Measurements from ENCODE around the gene ZNRF3. TPM values are rescaled to one million over a fixed set of nuclear protein-coding genes. Genes with fewer than 3 reads are reported as not detected.

Gene ZNRF3
- total RNA-seq, 2 experiments from 2014 or later: 0.58 to 0.72 TPM

DNA sequence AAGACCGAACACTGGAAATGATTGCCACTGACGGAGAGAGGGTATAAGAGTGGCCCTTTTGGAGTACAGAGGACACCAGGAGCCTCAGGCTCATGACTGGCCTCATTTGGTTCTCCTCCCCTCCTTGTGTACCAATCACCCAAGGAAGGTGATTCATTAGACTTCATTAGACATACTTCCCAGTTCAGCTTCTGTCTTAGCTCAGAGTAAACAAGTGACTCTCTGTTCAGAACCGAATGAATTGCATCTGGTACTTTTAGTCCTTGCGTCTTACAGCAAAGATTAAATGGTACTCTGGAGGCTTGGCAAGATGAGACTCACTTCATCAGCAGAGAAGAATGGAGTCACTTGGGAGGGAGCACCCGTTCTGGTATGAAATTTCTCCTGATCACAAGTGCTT, 75.2 kb downstream of the ZNRF3 start:
- CTCF ChIA-PET: interaction anchor here (1.5 kb wide), 1 partner anchor 16 kb away, joined by 5 read pairs; no protein-coding TSS in a partner anchor

DNA sequence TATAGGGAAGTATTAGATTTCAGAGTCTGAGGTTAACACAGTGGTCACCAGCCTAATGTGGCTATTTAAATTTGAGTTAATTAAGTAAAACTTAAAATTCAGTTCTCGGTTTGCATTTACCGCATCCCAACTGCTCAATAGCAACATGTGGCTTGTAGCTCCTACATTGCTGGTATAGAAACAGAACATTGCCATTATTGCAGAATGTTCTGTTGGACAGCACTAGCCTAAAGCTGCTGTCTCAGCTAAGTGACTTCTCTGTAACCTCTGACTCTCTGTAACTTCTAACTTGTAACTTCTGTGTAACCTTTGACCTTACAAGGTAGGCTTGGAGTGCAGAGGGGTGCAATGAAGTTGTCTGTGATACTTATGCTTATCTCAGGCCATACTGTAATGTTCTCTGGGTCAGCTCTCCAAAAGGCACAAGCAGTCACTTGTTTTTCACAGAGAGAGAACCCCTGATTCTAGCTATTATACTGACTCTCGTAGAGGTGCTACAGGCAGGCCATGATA, 78.7 kb downstream of the ZNRF3 start:
- peaks cover 2% of the 10 kb centered on the region for H3K9me3 Mint-ChIP-seq
- H3K27me3 Mint-ChIP-seq: peaks cover 82% of the 10 kb centered on the region
- POLR2A ChIA-PET: no interaction called here
- no peaks in the 10 kb centered on the region for H3K4me1 Mint-ChIP-seq
- CTCF ChIA-PET: interaction anchor here (1.2 to 1.4 kb wide), 2 partner anchors 9 to 78 kb away, joined by 3 read pairs; no protein-coding TSS in a partner anchor
- no peak for DNase-seq
- no peak overlapping the region for H3K27ac Mint-ChIP-seq
- no peak overlapping the region for H3K4me3 Mint-ChIP-seq
- no peaks in the 10 kb centered on the region for H3K36me3 Mint-ChIP-seq (ENCODE audit: low read depth)

More for the DNA sequence above, 75.2 kb downstream of the ZNRF3 start:
- peaks cover 2% of the 10 kb centered on the region for H3K9me3 Mint-ChIP-seq
- H3K4me1 Mint-ChIP-seq: peaks cover 16% of the 10 kb centered on the region
- DNase-seq: no peak
- peaks cover 80% of the 10 kb centered on the region for H3K27me3 Mint-ChIP-seq
- H3K36me3 Mint-ChIP-seq (ENCODE audit: low read depth): no peaks in the 10 kb centered on the region
- POLR2A ChIA-PET: no interaction called here
- H3K4me3 Mint-ChIP-seq: no peak overlapping the region
- H3K27ac Mint-ChIP-seq: no peak overlapping the region

DNA sequence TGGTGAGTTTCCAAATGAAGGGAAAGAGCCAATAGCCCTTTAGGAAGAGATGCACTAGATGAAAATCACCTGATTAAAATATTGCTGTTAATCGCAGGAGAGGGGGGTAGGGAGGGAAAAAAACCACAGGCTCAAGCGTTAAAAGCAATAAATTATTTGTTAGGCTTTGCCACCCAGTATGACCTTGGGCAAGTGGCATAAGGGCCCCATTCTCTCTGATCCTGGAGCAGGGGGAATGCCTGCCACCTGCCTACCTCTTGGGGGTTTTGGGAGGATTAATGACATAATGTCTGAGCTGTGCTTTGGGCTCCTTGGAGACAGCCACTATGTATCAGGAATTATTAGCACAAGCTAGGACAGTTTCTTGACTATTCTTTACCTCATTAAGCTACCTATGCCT, 80.0 kb downstream of the ZNRF3 start:
- ChIA-PET POLR2A (no interaction called here), CTCF (interaction anchor here (1.0 kb wide), 1 partner anchor 51 kb away, joined by 3 read pairs; no protein-coding TSS in a partner anchor)
- Mint-ChIP-seq H3K4me1 (no peaks in the 10 kb centered on the region), H3K4me3 (no peak overlapping the region), H3K27ac (no peak overlapping the region), H3K9me3 (no peaks in the 10 kb centered on the region), H3K27me3 (peaks cover 80% of the 10 kb centered on the region), H3K36me3 (ENCODE audit: low read depth) (no peaks in the 10 kb centered on the region)
- DNase-seq: no peak

DNA sequence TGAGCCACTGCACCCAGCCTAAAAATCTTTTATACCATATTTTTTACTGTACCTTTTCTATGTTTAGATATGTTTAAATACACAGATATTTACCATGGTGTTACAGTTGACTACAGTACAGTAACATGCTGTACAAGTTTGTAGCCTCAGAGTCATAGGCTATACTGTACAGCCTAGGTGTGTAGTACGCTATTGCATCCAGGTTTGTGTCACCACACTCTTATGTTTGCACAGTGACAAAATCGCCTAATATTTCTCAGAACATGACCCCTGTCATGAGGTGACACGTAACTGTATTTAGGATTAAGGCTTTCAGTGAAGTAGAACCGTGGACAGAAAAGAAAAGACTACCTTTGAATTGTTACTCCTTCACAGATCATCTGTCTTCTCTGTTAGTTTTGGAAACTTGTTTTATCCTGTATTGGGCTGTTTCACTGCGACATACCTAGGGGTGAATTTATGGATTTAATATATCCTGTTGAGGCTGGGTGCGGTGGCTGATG, 83.8 kb downstream of the ZNRF3 start:
- CTCF ChIA-PET: no interaction called here
- POLR2A ChIA-PET: no interaction called here
- no peak for DNase-seq
- Mint-ChIP-seq H3K36me3 (ENCODE audit: low read depth) (no peaks in the 10 kb centered on the region), H3K4me3 (no peak overlapping the region), H3K27me3 (peaks cover 69% of the 10 kb centered on the region), H3K4me1 (no peaks in the 10 kb centered on the region), H3K9me3 (no peaks in the 10 kb centered on the region), H3K27ac (no peak overlapping the region)

DNA sequence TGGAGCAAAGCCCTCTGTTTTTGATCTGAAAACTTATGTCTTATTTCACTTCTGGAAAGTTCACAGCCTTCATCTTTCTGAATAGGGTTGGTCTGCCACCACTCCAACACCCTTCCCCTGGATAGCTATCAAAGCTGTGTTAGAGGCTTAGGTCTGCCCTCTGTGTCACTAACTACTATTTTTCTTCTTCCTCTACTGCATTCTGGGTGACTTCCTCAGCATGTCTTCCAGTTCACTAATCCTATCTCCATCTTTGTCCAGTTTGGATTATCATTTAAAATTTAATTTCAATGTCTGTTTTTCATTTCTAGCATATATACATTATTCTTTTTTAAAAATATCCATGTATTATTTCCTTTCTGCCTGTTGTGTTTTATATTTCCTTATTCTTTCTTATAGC, 84.6 kb downstream of the ZNRF3 start:
- Mint-ChIP-seq H3K4me1 (no peaks in the 10 kb centered on the region), H3K9me3 (no peaks in the 10 kb centered on the region), H3K27me3 (peaks cover 65% of the 10 kb centered on the region), H3K4me3 (no peak overlapping the region), H3K27ac (no peak overlapping the region), H3K36me3 (ENCODE audit: low read depth) (no peaks in the 10 kb centered on the region)
- ChIA-PET CTCF (no interaction called here), POLR2A (no interaction called here)
- no peak for DNase-seq

DNA sequence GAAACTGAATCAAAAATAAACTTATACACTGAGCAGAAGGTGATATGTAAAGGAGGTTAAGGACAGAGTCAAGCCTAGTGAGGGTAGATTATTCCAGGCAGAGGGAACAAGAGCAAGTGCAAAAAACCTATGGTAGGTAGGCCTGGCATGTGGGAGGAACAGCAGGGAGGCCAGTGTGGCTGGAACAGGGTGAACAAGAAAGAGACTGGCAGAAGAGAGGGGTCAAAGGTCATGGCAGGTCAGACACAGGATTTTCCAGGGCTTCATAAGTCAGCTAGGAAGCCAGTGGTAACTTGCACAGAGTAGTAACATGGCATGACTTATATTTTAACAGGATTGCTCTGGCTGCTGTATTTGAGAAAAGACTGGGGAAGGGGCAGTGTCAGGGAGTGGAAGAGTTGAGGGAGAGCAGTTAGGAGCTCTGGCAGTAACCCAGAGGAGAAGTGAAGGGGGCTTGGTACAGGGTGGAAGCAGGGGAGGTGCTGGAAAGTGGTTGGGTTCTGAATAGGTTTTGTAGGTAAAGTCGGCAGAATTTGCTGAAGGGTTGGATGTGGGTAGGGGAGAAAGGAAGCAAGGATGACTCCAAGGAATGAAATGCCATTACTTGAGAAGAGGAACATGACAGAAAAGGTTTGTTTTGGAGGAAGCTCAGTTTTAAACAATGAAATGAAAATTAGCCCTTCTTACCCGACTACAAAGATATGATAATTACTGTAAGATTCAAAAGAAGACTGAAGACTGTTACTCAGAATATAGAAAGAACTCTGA, 86.2 kb downstream of the ZNRF3 start:
- no peak overlapping the region for H3K4me3 Mint-ChIP-seq
- H3K27me3 Mint-ChIP-seq: peaks cover 59% of the 10 kb centered on the region
- no peaks in the 10 kb centered on the region for H3K36me3 Mint-ChIP-seq (ENCODE audit: low read depth)

DNA sequence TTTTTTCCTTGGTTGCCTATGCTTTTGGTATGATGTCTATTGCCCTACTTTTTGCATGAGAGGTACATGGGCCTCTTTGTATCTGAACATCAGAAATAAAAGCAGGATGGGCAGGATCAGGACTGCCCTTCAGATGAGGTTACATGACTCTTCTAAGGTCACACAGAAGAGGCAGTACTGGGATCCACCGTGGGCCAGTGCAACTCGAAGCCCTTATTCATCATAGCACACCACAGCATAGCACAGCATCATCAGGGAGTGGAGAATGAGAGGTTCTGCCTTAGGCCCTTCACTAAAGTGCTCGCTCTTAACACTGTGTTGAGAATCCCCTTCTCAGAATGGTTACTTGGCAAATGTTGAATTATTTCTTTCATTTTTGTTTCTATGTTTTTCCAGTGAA, 90.0 kb downstream of the ZNRF3 start:
- H3K4me1 Mint-ChIP-seq: no peaks in the 10 kb centered on the region
- POLR2A ChIA-PET: no interaction called here
- H3K36me3 Mint-ChIP-seq (ENCODE audit: low read depth): no peaks in the 10 kb centered on the region
- no peak for DNase-seq
- H3K27me3 Mint-ChIP-seq: peaks cover 55% of the 10 kb centered on the region
- no peak overlapping the region for H3K4me3 Mint-ChIP-seq
- CTCF ChIA-PET: no interaction called here
- H3K27ac Mint-ChIP-seq: no peak overlapping the region
- H3K9me3 Mint-ChIP-seq: no peaks in the 10 kb centered on the region

More for the DNA sequence above, 86.2 kb downstream of the ZNRF3 start:
- Mint-ChIP-seq H3K4me1 (no peaks in the 10 kb centered on the region), H3K27ac (no peak overlapping the region), H3K9me3 (no peaks in the 10 kb centered on the region)
- DNase-seq: no peak
- ChIA-PET CTCF (interaction anchor here (1.4 kb wide), 1 partner anchor 22 kb away, joined by 3 read pairs; no protein-coding TSS in a partner anchor), POLR2A (no interaction called here)

DNA sequence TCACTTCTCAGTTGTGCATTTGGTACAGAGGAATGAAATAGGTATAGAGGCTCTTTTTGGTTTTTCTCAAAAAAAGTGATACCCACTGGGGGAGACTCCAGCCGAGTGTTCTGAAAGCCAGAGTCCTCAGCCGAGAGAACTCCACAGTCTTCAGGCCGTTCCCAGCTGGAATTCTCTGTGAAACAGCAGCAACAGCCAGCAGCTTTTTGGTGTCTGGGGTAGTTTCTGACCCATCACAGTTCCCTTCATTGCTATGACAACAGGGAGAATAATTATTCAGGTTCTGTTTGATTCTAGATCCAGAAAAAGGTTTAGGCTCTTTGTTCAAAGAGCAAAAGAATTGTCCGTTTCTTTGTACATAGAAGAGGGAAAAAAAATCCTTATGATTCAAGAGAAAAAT, 93.7 kb downstream of the ZNRF3 start:
- ChIA-PET POLR2A (no interaction called here), CTCF (no interaction called here)
- Mint-ChIP-seq H3K36me3 (ENCODE audit: low read depth) (no peaks in the 10 kb centered on the region), H3K27ac (no peak overlapping the region), H3K9me3 (no peaks in the 10 kb centered on the region), H3K27me3 (peaks cover 56% of the 10 kb centered on the region), H3K4me1 (no peaks in the 10 kb centered on the region), H3K4me3 (no peak overlapping the region)
- no peak for DNase-seq

DNA sequence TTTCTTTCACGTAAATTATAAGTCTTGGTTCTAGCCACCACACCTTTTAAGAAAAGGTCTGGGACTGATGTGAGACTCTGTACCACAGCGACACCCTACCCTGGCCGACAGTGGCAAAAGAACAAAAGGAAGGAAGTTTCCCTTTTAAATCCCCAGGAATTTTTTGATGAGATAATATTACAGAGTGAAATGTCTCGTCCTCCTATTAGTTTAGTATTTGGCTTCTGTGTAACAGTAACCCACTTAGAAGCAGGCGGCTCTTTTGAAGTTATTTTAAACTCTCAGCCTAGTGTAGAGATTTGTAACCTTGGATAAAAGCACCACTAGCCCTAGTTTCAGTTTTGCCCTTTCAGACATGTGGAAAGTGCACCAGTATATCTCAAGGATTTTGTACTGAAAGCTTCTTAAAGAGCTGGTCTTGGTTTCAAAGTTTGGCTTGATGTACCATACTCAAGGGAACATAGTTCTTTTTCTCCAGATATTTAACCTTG, 94.2 kb downstream of the ZNRF3 start:
- no peak for DNase-seq
- Mint-ChIP-seq H3K4me1 (no peaks in the 10 kb centered on the region), H3K27ac (no peak overlapping the region), H3K27me3 (peaks cover 52% of the 10 kb centered on the region), H3K9me3 (no peaks in the 10 kb centered on the region), H3K36me3 (ENCODE audit: low read depth) (no peaks in the 10 kb centered on the region), H3K4me3 (no peak overlapping the region)
- ChIA-PET POLR2A (interaction anchor here (0.5 kb wide), 1 partner anchor 65 kb away, joined by 3 read pairs; no protein-coding TSS in a partner anchor), CTCF (no interaction called here)

DNA sequence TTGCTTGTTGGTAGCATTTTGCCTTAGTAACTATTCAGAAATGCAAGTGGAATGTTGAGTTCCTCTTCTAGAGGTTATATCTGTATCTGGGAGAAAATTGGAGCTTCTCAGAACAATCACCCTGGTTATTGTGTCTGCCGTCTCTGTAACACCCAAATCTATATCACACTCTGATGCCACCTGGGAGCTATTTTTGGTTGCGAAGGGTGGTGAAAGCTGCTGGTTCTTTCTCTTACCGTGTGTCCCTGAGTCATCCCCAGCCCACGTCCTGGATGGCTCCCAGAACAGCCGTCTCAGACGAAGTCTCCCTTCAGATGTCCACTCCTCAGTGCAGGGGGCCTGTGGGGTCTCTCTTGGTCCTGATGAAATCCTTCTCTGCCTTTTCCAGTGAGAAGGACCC, 94.8 kb downstream of the ZNRF3 start:
- CTCF ChIA-PET: no interaction called here

DNA sequence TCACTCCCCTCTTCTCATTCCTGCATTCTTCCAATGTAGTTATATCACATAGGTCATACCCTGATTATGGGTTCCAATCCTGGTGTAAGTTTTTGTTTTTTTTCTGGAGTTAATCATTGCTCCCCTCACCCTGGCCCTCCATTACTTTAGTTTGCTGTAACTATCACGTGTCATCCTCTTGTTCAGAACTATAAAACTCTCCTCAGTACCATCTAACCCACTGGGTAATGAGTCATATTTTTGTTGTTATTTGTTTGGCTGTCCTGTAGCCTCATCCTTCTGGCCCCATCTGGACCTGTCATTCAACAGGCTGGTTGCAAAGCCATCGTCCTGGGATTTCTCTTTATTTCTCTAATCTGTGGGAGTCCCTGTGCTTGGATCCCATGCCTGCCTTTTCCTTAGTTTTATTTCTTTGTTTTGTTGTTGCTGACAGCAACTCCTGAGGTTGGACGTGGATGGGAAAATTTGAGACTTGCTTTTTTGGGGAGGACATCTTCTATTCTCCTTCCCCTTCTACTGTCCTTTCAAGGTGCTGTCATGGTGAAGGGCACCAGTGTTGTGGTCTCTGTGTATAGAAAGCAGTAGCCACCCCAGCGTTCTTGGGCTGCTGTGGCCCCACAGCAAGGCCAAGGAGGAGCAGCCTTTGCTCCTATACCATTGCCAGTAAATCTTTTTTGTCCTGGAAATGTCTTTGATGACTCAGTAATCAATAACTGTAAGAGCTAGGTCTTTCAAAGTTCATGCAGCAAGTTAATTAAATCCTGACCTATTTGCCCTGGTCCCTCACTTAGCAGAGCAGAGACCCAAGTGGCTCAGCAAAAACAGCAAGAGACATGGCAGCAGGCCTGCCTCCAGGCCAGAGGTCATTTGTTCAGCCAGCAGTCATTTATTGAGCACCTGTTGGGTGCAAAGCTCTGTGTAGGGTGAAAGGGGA, 95.8 kb downstream of the ZNRF3 start:
- H3K36me3 Mint-ChIP-seq (ENCODE audit: low read depth): no peaks in the 10 kb centered on the region
- H3K4me3 Mint-ChIP-seq: no peak overlapping the region
- H3K4me1 Mint-ChIP-seq: no peaks in the 10 kb centered on the region
- ChIA-PET POLR2A (no interaction called here), CTCF (interaction anchor here (0.8 kb wide), 1 partner anchor 38 kb away, joined by 3 read pairs; no protein-coding TSS in a partner anchor)
- DNase-seq: no peak
- no peak overlapping the region for H3K27ac Mint-ChIP-seq
- no peaks in the 10 kb centered on the region for H3K9me3 Mint-ChIP-seq
- H3K27me3 Mint-ChIP-seq: peaks cover 50% of the 10 kb centered on the region

More for the DNA sequence above, 94.8 kb downstream of the ZNRF3 start:
- Mint-ChIP-seq H3K9me3 (no peaks in the 10 kb centered on the region), H3K27ac (no peak overlapping the region), H3K4me1 (no peaks in the 10 kb centered on the region), H3K36me3 (ENCODE audit: low read depth) (no peaks in the 10 kb centered on the region), H3K27me3 (peaks cover 50% of the 10 kb centered on the region), H3K4me3 (no peak overlapping the region)
- POLR2A ChIA-PET: interaction anchor here (0.5 kb wide), 1 partner anchor 65 kb away, joined by 3 read pairs; no protein-coding TSS in a partner anchor
- no peak for DNase-seq

DNA sequence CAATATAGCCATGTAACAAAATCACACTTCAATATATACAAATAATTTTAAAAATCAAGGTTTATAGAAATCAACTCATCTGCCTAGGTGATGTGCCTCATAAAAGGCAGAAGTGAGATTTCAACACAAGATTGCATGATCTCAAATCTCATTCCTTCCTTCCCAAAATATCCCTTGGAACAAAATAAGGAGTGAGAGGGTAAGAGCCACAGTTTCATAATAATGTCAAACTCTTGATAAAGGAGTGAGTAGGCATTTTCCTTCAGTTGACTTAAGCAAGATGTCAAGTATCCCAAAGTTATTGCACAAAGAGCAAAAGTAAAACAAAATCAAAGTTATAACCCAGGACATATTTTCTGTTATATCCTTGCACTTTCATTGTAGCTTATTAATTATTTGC, 97.0 kb downstream of the ZNRF3 start:
- no peak overlapping the region for H3K4me3 Mint-ChIP-seq
- peaks cover 52% of the 10 kb centered on the region for H3K27me3 Mint-ChIP-seq
- H3K36me3 Mint-ChIP-seq (ENCODE audit: low read depth): no peaks in the 10 kb centered on the region
- ChIA-PET CTCF (interaction anchor here (0.8 kb wide), 1 partner anchor 37 kb away, joined by 3 read pairs; no protein-coding TSS in a partner anchor), POLR2A (no interaction called here)
- no peak for DNase-seq
- no peaks in the 10 kb centered on the region for H3K4me1 Mint-ChIP-seq
- peaks cover 6% of the 10 kb centered on the region for H3K9me3 Mint-ChIP-seq
- no peak overlapping the region for H3K27ac Mint-ChIP-seq

Measured in activated CD4-positive, alpha-beta T cell treated with anti-CD3 and anti-CD28 coated beads, Interleukin-2, amount 10 ng/mL, durations not matched to agents 7 days and 5 days (primary cell).